NT2/D1 (cell line): ENCODE results near the gene IGSF6.

Source experiments
- DNase-seq: peaks from one replicate; pipeline ENCODE4 v3.0.0-alpha.2; 2011; ENCODE audit warnings: low read depth, low spot score
- H3K27me3 ChIP-seq: 2 replicates; pipeline ENCODE4 v1.6.0; 2011; ENCODE audit warnings: mild to moderate bottlenecking; ENCODE audit not compliant: insufficient read length, insufficient read depth
- H3K36me3 ChIP-seq: 2 replicates; pipeline ENCODE4 v1.6.1; 2011; ENCODE audit warnings: mild to moderate bottlenecking, low read length, mixed read lengths; ENCODE audit not compliant: insufficient read depth, insufficient read length
- H3K4me1 ChIP-seq: 2 replicates; pipeline ENCODE4 v1.5.1; 2011; ENCODE audit not compliant: insufficient read depth, insufficient read length
- H3K4me3 ChIP-seq: 2 replicates; pipeline ENCODE4 v1.5.1; 2011; ENCODE audit warnings: low read depth; ENCODE audit not compliant: insufficient read length
- H3K9ac ChIP-seq: 2 replicates; pipeline ENCODE4 v1.6.0; 2011; ENCODE audit warnings: low read depth; ENCODE audit not compliant: insufficient read length
- H3K9me3 ChIP-seq: 2 replicates; pipeline ENCODE4 v1.5.1; 2011; ENCODE audit warnings: mild to moderate bottlenecking, low read length; ENCODE audit not compliant: insufficient read depth
- SUZ12 ChIP-seq: IDR thresholded peaks from 2 replicates; pipeline ENCODE4 v1.6.1; 2011; ENCODE audit not compliant: insufficient read length, insufficient read depth; ENCODE audit errors: extremely low read depth
- YY1 ChIP-seq: IDR thresholded peaks from 2 replicates; pipeline ENCODE4 v1.6.1; 2011; ENCODE audit not compliant: insufficient read length, insufficient read depth
- ZNF274 ChIP-seq: IDR thresholded peaks from 2 replicates; pipeline ENCODE4 v1.6.1; 2011; ENCODE audit warnings: mild to moderate bottlenecking, low read depth, low read length

Gene IGSF6

DNA sequence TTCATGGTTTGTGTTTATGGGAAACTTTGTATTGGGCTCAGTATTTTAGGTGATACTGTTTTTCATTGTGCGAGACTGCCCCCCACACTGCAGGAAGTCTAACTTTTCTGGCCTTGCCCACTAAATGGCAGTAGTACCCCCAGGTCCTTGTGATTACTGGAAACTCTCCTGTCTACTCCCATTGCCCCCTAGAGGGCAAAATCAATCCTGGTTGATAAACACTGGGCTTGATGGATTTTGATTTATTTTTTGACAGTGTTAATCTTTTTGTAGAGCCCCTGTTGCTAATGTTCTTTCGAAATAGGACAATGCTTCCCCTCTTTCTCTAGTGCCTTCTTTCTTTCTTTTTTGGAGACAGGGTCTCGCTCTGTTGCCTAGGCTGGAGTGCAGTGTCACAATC is 37.5 kb downstream of the IGSF6 start:
- Histone ChIP-seq H3K27me3 (no peaks in the 10 kb centered on the region), H3K4me3 (no peak overlapping the region), H3K9me3 (no peaks in the 10 kb centered on the region), H3K36me3 (peaks cover 8% of the 10 kb centered on the region), H3K4me1 (peaks cover 5% of the 10 kb centered on the region), H3K9ac (no peak overlapping the region)
- TF ChIP-seq ZNF274 = no peak
- no peak for TF ChIP-seq YY1
- TF ChIP-seq SUZ12 = no peak
- no peak for DNase-seq

- no peak for DNase-seq
- Histone ChIP-seq H3K36me3 (peaks cover 6% of the 10 kb centered on the region), H3K4me3 (no peak overlapping the region), H3K27me3 (no peaks in the 10 kb centered on the region), H3K4me1 (peaks cover 5% of the 10 kb centered on the region), H3K9me3 (no peaks in the 10 kb centered on the region), H3K9ac (no peak overlapping the region)
- no peak for TF ChIP-seq ZNF274
- no peak for TF ChIP-seq SUZ12
- no peak for TF ChIP-seq YY1
These were observed 38.6 kb downstream of the IGSF6 start for GRCh38 chr16:21613781-21614180.

- H3K9ac ChIP-seq = no peak overlapping the region
- peaks cover 5% of the 10 kb centered on the region for H3K4me1 ChIP-seq
- H3K4me3 ChIP-seq = no peak overlapping the region
- H3K27me3 ChIP-seq = no peaks in the 10 kb centered on the region
- DNase-seq = no peak
- TF ChIP-seq YY1 (no peak), ZNF274 (no peak), SUZ12 (no peak)
- H3K9me3 ChIP-seq = no peaks in the 10 kb centered on the region
- H3K36me3 ChIP-seq = peaks cover 6% of the 10 kb centered on the region
These were observed 39.0 kb downstream of the IGSF6 start for GRCh38 chr16:21613361-21613760.

DNA sequence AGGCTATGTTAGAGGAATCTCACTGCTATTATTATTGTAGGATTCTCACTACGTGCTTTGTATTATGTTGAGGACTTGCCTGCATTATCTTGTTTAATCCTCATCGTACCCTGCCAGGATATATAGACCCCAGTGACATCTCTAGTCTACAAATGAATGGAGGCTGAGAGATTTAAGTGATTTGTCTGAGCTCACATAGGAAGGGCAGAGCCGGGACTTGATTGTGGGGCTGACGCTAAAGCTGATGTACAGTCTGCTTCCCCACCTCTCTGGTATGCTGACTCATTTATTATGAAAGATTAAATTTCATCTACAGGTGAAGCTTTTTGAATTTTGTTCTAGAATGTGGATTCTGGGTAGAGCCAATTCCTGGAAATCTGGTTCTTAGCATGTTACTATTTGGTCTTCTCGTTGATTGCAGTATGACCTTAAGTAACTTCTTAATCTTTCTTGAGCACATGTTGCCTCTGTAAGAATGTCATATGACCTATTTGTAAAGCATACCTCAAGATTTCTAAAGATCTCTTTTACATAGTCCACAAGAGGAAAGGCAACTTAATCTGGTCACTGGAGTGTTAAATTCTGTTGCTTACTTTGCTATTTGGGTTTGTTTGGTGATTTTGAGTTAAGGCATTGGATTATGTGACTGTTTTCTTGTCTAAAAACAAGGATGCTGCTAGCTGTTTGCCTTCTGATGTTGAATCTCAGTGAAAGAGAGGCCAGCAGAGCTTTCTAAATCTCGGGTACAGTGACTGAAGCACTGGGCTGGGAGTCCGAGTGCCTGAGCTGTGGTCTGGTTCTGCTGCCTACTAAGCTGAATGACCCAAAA is 40.6 kb downstream of the IGSF6 start:
- Histone ChIP-seq H3K9ac (no peak overlapping the region), H3K9me3 (no peaks in the 10 kb centered on the region), H3K36me3 (peaks cover 6% of the 10 kb centered on the region), H3K27me3 (no peaks in the 10 kb centered on the region), H3K4me3 (no peak overlapping the region), H3K4me1 (peaks cover 5% of the 10 kb centered on the region)
- TF ChIP-seq SUZ12 (no peak), YY1 (no peak), ZNF274 (no peak)
- DNase-seq = no peak

GRCh38 chr16:21611198-21611555 is 41.2 kb downstream of the IGSF6 start:
- no peak for TF ChIP-seq SUZ12
- TF ChIP-seq YY1 = no peak
- no peak for TF ChIP-seq ZNF274
- H3K27me3 ChIP-seq = no peaks in the 10 kb centered on the region
- no peak overlapping the region for H3K9ac ChIP-seq
- no peak for DNase-seq
- peaks cover 5% of the 10 kb centered on the region for H3K4me1 ChIP-seq
- H3K36me3 ChIP-seq = peaks cover 6% of the 10 kb centered on the region
- H3K9me3 ChIP-seq = no peaks in the 10 kb centered on the region
- no peak overlapping the region for H3K4me3 ChIP-seq

GRCh38 chr16:21610766-21611165 is 41.6 kb downstream of the IGSF6 start:
- Histone ChIP-seq H3K36me3 (peaks cover 4% of the 10 kb centered on the region), H3K27me3 (no peaks in the 10 kb centered on the region), H3K9ac (no peak overlapping the region), H3K4me1 (peaks cover 5% of the 10 kb centered on the region), H3K9me3 (no peaks in the 10 kb centered on the region), H3K4me3 (no peak overlapping the region)
- no peak for DNase-seq
- no peak for TF ChIP-seq YY1
- no peak for TF ChIP-seq ZNF274
- TF ChIP-seq SUZ12 = no peak

DNA sequence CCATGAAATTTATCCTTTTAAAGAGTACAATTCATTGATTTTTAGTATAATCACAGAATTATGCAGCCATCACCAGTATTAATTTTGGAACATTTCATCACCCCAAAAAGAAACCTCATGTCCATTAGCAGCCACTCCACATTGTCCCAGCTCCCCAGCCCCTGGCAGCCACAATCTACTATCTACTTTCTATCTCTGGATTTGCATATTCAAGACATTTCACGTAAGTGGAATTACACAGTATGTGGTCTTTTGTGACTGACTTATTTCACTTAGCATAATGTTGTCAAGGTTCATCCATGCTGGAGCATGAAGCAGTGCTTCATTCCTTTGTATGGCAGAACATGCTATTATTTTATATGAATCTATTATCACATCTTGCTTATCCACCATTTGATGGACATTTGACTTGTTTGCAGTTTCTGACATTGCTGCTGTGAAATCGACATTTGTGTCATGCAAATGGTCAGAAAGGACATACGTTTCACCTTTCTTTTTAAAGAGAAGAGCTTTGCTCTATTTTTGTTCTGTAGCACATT is 42.3 kb downstream of the IGSF6 start:
- H3K9ac ChIP-seq = no peak overlapping the region
- H3K27me3 ChIP-seq = no peaks in the 10 kb centered on the region
- H3K4me1 ChIP-seq = peaks cover 5% of the 10 kb centered on the region

More for the DNA sequence above, 42.3 kb downstream of the IGSF6 start:
- no peaks in the 10 kb centered on the region for H3K9me3 ChIP-seq
- H3K36me3 ChIP-seq = no peaks in the 10 kb centered on the region
- no peak overlapping the region for H3K4me3 ChIP-seq
- no peak for DNase-seq
- no peak for TF ChIP-seq ZNF274
- no peak for TF ChIP-seq SUZ12
- TF ChIP-seq YY1 = no peak
